Activated gamma-delta T cell (primary cell): Measurements from ENCODE around the gene CCDC74A.
"Not testable (repeated sequence)": the region's sequence is repeated elsewhere in the genome, so short reads cannot be mapped to it uniquely, and the experiment has no call there.

Experiments
- DNase-seq: peaks from one replicate; lab custom pipeline; 2025; lab: John Stamatoyannopoulos, UW

CCDC74A gene

GRCh38 chr2:131528981-131529863 is 1.5 kb downstream of the CCDC74A start:
- DNase-seq, result not testable (repeated sequence)

- DNase-seq, result not testable (repeated sequence)
Observed at GRCh38 chr2:131529864-131530445, 2.3 kb downstream of the CCDC74A start.

- not testable (repeated sequence) for DNase-seq
Observed at GRCh38 chr2:131530626-131531344, 3.1 kb downstream of the CCDC74A start.

- DNase-seq, result not testable (repeated sequence)
Observed at GRCh38 chr2:131531547-131532185, 4.0 kb downstream of the CCDC74A start.

- DNase-seq, result not testable (repeated sequence)
Observed at GRCh38 chr2:131532723-131533608, 5.3 kb downstream of the CCDC74A start.

GRCh38 chr2:131533609-131534316 is 6.1 kb downstream of the CCDC74A start:
- not testable (repeated sequence) for DNase-seq

- DNase-seq, result not testable (repeated sequence)
Observed at GRCh38 chr2:131534317-131534672, 6.6 kb downstream of the CCDC74A start.

- not testable (repeated sequence) for DNase-seq
Observed at GRCh38 chr2:131534965-131535364, 7.3 kb downstream of the CCDC74A start.

- no peak for DNase-seq
Observed at GRCh38 chr2:131535526-131535925, 7.8 kb downstream of the CCDC74A start.

- not testable (repeated sequence) for DNase-seq
Observed at GRCh38 chr2:131535951-131536826, 8.5 kb downstream of the CCDC74A start.

GRCh38 chr2:131536841-131537240 is 9.2 kb downstream of the CCDC74A start:
- DNase-seq, result not testable (repeated sequence)

- not testable (repeated sequence) for DNase-seq
Observed at GRCh38 chr2:131538856-131539255, 11.2 kb downstream of the CCDC74A start.

- DNase-seq, result no peak
Observed at GRCh38 chr2:131542438-131543384, 15.0 kb downstream of the CCDC74A start.

- DNase-seq, result no peak
Observed at GRCh38 chr2:131543385-131543891, 15.8 kb downstream of the CCDC74A start.

- DNase-seq, result not testable (repeated sequence)
Observed at GRCh38 chr2:131544006-131544812, 16.5 kb downstream of the CCDC74A start.

- DNase-seq, result not testable (repeated sequence)
Observed at GRCh38 chr2:131544813-131545165, 17.1 kb downstream of the CCDC74A start.

GRCh38 chr2:131552871-131553270 is 25.2 kb downstream of the CCDC74A start:
- no peak for DNase-seq
